Measurements from ENCODE around the gene MR1. TPM values are rescaled to one million over a fixed set of nuclear protein-coding genes. Genes with fewer than 3 reads are reported as not detected.

Gene MR1
- total RNA-seq, 4 donors from 2014 or later: 9.1 to 21.8 (median 13.8) TPM

DNA sequence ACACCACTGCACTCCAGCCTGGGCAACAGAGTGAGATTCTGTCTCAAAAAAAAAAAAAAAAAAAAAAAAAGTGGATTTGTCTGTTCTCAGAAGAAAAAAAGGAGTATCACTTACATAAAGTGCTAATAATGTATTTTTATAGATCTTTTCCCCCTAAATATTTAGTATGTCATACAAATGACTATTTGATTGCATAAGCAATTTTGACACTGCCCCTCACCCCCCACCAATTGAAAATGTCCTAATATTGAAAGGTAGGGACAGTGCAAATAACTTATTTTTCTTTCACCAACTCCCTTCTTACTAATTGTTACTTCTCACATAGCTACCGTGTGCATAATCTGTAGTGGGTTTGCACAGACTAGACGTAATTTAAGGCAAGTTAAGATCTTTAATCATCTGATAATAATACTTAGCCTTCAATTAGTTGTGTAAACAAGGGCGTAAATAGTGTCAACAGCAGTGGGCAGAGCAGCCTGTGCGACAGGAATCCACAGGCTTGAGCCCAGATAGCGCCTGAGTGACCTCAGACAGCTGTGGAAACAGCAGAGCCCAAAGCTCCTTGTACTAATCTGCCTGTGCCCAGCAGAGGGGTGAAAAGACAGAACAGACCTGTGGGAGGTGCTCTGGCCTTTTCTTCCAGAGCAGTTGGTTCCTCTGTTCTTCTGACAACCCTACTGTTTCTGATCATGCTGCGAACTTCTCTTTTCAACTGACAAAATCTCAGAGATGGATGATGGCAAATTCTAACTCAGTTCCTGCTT lies 50.2 kb downstream of the MR1 start:
- no peak for TF ChIP-seq POLR2A (IDR thresholded peaks at IDR 0.05)
- TF ChIP-seq, protein P1, sequence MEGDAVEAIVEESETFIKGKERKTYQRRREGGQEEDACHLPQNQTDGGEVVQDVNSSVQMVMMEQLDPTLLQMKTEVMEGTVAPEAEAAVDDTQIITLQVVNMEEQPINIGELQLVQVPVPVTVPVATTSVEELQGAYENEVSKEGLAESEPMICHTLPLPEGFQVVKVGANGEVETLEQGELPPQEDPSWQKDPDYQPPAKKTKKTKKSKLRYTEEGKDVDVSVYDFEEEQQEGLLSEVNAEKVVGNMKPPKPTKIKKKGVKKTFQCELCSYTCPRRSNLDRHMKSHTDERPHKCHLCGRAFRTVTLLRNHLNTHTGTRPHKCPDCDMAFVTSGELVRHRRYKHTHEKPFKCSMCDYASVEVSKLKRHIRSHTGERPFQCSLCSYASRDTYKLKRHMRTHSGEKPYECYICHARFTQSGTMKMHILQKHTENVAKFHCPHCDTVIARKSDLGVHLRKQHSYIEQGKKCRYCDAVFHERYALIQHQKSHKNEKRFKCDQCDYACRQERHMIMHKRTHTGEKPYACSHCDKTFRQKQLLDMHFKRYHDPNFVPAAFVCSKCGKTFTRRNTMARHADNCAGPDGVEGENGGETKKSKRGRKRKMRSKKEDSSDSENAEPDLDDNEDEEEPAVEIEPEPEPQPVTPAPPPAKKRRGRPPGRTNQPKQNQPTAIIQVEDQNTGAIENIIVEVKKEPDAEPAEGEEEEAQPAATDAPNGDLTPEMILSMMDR (IDR thresholded peaks at IDR 0.05): peak; percentile 26 to 69 (median 54)
- H3K9me3 ChIP-seq: no peaks in the 10 kb centered on the region
- 25 to 32% methylated on average over 6 of the region's 6 CpGs for WGBS, 2 donors
- H3K27ac ChIP-seq: no peak overlapping the region
- no peaks in the 10 kb centered on the region for H3K27me3 ChIP-seq
- H3K4me3 ChIP-seq: no peak overlapping the region
- peaks cover 0 to 26% (median 7%) of the 10 kb centered on the region in 3 donors for H3K4me1 ChIP-seq
- DNase-seq: no peak
- H3K36me3 ChIP-seq: no peaks in the 10 kb centered on the region
- intact Hi-C loops (cut with DNase I): no loop called here

DNA sequence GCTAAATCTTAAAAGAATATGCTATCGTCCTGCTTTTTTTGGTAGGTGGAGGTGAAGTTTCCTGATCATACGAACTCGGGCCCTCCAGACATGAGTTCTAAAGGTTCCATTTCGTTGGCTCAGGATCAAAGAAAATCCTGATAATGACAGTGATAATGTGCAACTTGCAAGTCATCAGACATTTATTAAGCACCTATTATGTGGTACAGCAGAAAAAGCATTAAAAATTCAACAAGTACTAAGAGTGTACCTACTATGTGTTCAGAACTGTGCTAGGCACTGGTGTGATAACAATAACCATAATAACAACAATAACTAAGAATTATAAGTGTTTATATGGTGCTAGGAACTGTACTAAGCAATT lies 50.8 kb downstream of the MR1 start:
- TF ChIP-seq POLR2A (IDR thresholded peaks at IDR 0.05): no peak
- TF ChIP-seq, protein P1 (IDR thresholded peaks at IDR 0.05): no peak
- H3K27me3 ChIP-seq: no peaks in the 10 kb centered on the region
- no peak overlapping the region for H3K27ac ChIP-seq
- H3K4me1 ChIP-seq: peaks cover 0 to 26% (median 7%) of the 10 kb centered on the region in 3 donors
- intact Hi-C loops (cut with DNase I): no loop called here
- WGBS, 2 donors: 47 to 57% methylated on average over 4 of the region's 4 CpGs
- no peaks in the 10 kb centered on the region for H3K9me3 ChIP-seq
- no peak overlapping the region for H3K4me3 ChIP-seq
- no peak for DNase-seq
- H3K36me3 ChIP-seq: no peaks in the 10 kb centered on the region

- WGBS, 2 donors: 85 to 96% methylated on average over 1 of the region's 1 CpG
- peaks cover 4 to 35% (median 7%) of the 10 kb centered on the region in 3 donors for H3K4me1 ChIP-seq
- no peaks in the 10 kb centered on the region for H3K27me3 ChIP-seq
- no peak for DNase-seq
- H3K36me3 ChIP-seq: no peaks in the 10 kb centered on the region
- intact Hi-C loops (cut with DNase I): loop anchor here (5.0 kb wide), 2 partner anchors 49 to 56 kb away; no protein-coding TSS in a partner anchor
- no peak for TF ChIP-seq POLR2A (IDR thresholded peaks at IDR 0.05)
- TF ChIP-seq, protein P1 (IDR thresholded peaks at IDR 0.05): no peak
- no peak overlapping the region for H3K27ac ChIP-seq
- no peak overlapping the region for H3K4me3 ChIP-seq
- no peaks in the 10 kb centered on the region for H3K9me3 ChIP-seq
Observed at GRCh38 chr1:181086091-181086490, 52.3 kb downstream of the MR1 start.

DNA sequence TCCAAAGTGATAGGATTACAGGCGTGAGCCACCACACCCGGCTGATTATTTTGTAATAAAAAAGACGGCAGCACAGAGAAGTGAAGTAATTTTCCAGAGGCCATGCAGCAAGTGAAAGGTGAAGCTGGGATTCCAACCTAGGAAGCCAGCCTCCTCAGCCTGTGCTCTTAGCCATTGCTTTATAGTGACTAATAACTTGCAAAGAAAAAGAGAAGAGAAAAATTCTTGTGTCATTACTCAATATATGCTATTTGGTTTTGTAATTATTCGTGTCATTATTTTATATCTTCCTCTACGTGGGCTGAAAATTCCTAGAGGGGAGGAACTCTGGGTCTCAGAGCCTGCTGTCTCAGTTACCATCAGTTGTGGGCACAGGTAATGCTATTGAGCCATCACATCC lies 53.1 kb downstream of the MR1 start:
- intact Hi-C loops (cut with DNase I): loop anchor here (5.0 kb wide), 2 partner anchors 50 to 55 kb away; no protein-coding TSS in a partner anchor
- TF ChIP-seq, protein P1 (IDR thresholded peaks at IDR 0.05): no peak
- no peak for TF ChIP-seq POLR2A (IDR thresholded peaks at IDR 0.05)
- 27 to 47% methylated on average over 5 of the region's 5 CpGs for WGBS, 2 donors

GRCh38 chr1:181087400-181087901 lies 53.7 kb downstream of the MR1 start:
- no peak for DNase-seq
- intact Hi-C loops (cut with DNase I): loop anchor here (5.0 kb wide), 2 partner anchors 50 to 55 kb away; no protein-coding TSS in a partner anchor
- Histone ChIP-seq H3K4me1 (peaks cover 15 to 49% (median 16%) of the 10 kb centered on the region in 3 donors), H3K4me3 (peak overlapping the region in 2 of 4 donors; percentile 75 to 92), H3K9me3 (no peaks in the 10 kb centered on the region), H3K27ac (peak overlapping the region in 2 of 4 donors; percentile 92 to 96), H3K36me3 (peaks cover 0 to 3% (median 0%) of the 10 kb centered on the region in 3 donors), H3K27me3 (no peaks in the 10 kb centered on the region)
- no peak for TF ChIP-seq POLR2A (IDR thresholded peaks at IDR 0.05)
- TF ChIP-seq, protein P1 (IDR thresholded peaks at IDR 0.05): no peak
- WGBS, 2 donors: 44 to 78% methylated on average over 4 to 8 of the region's 8 CpGs

More for the DNA sequence above, 53.1 kb downstream of the MR1 start:
- H3K4me1 ChIP-seq: peaks cover 11 to 43% (median 11%) of the 10 kb centered on the region in 3 donors
- H3K9me3 ChIP-seq: no peaks in the 10 kb centered on the region
- no peak overlapping the region for H3K4me3 ChIP-seq
- H3K27me3 ChIP-seq: no peaks in the 10 kb centered on the region
- no peaks in the 10 kb centered on the region for H3K36me3 ChIP-seq
- no peak overlapping the region for H3K27ac ChIP-seq
- DNase-seq: no peak
